Measurements from ENCODE around the gene SLC17A9.

SLC17A9 gene

DNA sequence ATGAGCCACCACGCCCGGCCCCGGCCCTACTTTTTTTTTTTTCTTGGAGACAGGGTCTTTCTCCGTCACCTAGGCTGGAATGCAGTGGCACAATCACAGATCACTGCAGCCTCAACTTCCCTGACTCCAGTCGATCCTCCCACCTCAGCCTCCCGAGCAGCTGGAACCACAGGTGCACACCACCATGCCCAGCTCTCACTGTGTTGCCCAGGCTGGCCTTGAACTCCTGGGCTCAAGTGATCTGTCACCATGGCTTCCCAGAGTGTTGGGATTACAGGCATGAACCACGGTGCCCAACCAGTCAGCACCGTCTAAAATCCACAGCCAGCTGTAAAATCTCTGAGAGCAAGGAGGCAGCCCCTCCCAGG is 17.4 kb downstream of the SLC17A9 start:
- TF ChIP-seq, protein P1, sequence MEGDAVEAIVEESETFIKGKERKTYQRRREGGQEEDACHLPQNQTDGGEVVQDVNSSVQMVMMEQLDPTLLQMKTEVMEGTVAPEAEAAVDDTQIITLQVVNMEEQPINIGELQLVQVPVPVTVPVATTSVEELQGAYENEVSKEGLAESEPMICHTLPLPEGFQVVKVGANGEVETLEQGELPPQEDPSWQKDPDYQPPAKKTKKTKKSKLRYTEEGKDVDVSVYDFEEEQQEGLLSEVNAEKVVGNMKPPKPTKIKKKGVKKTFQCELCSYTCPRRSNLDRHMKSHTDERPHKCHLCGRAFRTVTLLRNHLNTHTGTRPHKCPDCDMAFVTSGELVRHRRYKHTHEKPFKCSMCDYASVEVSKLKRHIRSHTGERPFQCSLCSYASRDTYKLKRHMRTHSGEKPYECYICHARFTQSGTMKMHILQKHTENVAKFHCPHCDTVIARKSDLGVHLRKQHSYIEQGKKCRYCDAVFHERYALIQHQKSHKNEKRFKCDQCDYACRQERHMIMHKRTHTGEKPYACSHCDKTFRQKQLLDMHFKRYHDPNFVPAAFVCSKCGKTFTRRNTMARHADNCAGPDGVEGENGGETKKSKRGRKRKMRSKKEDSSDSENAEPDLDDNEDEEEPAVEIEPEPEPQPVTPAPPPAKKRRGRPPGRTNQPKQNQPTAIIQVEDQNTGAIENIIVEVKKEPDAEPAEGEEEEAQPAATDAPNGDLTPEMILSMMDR (IDR thresholded peaks at IDR 0.05; ENCODE audit: low read depth, low read length, missing control alignments) = no peak
- in situ Hi-C loops (cut with HindIII; ENCODE audit: low pct_ligation_motif_present, low sequenced_read_pairs) = no loop called here
- no peak overlapping the region for H3K27ac ChIP-seq
- peaks cover 4% of the 10 kb centered on the region for H3K36me3 ChIP-seq (replicated peaks)
- no peak overlapping the region for H3K4me3 ChIP-seq (ENCODE audit: low read depth, low read length)
- H3K27me3 ChIP-seq (replicated peaks) = peaks cover 24% of the 10 kb centered on the region
- DNase-seq = no peak

- in situ Hi-C loops (cut with HindIII; ENCODE audit: low pct_ligation_motif_present, low sequenced_read_pairs) = no loop called here
- peaks cover 29% of the 10 kb centered on the region for H3K27me3 ChIP-seq (replicated peaks)
Observed at GRCh38 chr20:62970307-62971210, 18.1 kb downstream of the SLC17A9 start.

DNA sequence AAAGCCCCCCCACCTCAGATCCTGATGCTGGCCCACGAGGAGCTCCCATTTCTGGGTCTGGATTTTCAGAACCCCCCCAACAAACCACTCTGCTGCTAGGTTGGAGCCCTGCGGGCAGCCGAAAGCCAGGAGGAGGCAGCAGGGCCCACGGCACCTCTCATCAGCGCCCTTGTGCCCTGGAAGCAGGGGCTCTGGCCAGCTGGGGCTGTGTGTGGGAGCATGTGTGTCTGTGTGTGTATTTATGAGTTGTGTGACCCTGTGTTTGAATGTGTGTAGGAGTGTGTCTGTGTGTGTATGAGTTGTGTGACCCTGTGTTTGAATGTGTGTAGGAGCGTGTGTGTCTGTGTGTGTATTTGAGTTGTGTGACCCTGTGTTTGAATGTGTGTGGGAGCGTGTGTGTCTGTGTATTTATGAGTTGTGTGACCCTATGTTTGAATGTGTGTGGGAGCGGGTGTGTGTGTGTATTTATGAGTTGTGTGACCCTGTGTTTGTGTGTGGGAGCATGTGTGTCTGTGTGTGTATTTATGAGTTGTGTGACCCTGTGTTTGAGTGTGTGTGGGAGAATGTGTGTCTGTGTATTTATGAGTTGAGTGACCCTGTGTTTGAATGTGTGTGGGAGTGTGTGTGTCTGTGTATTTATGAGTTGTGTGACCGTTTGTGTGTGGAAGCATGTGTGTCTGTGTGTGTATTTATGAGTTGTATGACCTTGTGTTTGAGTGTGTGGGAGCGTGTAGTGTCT is 18.9 kb downstream of the SLC17A9 start:
- in situ Hi-C loops (cut with HindIII; ENCODE audit: low pct_ligation_motif_present, low sequenced_read_pairs) = no loop called here
- Histone ChIP-seq H3K27me3 (replicated peaks) (peaks cover 32% of the 10 kb centered on the region), H3K27ac (no peak overlapping the region), H3K4me3 (ENCODE audit: low read depth, low read length) (no peak overlapping the region), H3K36me3 (replicated peaks) (no peaks in the 10 kb centered on the region)
- TF ChIP-seq, protein P1 (IDR thresholded peaks at IDR 0.05; ENCODE audit: low read depth, low read length, missing control alignments) = no peak
- no peak for DNase-seq

More at GRCh38 chr20:62970307-62971210, 18.1 kb downstream of the SLC17A9 start:
- Histone ChIP-seq H3K4me3 (ENCODE audit: low read depth, low read length) (no peak overlapping the region), H3K27ac (no peak overlapping the region), H3K36me3 (replicated peaks) (no peaks in the 10 kb centered on the region)
- TF ChIP-seq, protein P1 (IDR thresholded peaks at IDR 0.05; ENCODE audit: low read depth, low read length, missing control alignments) = no peak
- no peak for DNase-seq

DNA sequence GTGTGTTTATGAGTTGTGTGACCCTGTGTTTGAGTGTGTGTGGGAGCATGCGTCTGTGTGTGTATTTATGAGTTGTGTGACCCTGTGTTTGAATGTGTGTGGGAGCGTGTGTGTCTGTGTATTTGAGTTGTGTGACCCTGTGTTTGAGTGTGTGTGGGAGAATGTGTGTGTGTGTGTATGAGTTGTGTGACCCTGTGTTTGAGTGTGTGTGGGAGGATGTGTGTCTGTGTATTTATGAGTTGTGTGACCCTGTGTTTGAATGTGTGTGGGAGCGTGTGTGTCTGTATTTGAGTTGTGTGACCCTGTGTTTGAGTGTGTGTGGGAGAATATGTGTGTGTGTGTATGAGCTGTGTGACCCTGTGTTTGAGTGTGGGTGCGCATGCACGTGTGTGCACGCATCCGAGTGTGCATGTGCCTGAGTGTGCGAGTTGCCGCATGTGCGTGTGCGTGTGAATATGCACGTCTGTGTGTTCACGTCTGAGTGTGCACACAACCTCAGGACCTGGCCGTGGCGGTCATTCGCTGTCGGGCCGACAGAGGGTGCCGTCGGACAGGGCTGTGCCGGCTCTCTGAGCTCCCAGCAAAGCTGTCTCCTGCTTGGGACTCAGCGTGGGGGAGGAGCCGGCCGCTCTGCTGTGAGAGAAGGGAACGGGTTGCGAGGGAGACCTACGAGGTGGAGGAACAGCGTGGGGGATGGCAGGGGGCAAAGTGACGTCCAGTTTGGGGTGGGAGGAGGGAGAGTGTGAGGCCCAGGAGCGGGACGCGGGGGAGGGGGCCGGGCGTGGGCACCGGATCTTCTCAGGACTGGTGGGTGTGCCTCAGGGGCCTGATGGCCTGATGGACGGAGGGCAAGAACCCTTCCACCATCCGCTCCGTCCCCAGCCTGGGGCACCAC is 19.7 kb downstream of the SLC17A9 start:
- in situ Hi-C loops (cut with HindIII; ENCODE audit: low pct_ligation_motif_present, low sequenced_read_pairs) = no loop called here
- Histone ChIP-seq H3K27me3 (replicated peaks) (peaks cover 38% of the 10 kb centered on the region), H3K36me3 (replicated peaks) (no peaks in the 10 kb centered on the region), H3K27ac (no peak overlapping the region), H3K4me3 (ENCODE audit: low read depth, low read length) (peak overlapping the region; percentile 12)
- TF ChIP-seq, protein P1 (IDR thresholded peaks at IDR 0.05; ENCODE audit: low read depth, low read length, missing control alignments) = peak; percentile 98
- peak; percentile 68 for DNase-seq

GRCh38 chr20:62972845-62973745 is 20.6 kb downstream of the SLC17A9 start:
- no peak overlapping the region for H3K4me3 ChIP-seq (ENCODE audit: low read depth, low read length)
- H3K27me3 ChIP-seq (replicated peaks) = peaks cover 38% of the 10 kb centered on the region
- no peak overlapping the region for H3K27ac ChIP-seq
- in situ Hi-C loops (cut with HindIII; ENCODE audit: low pct_ligation_motif_present, low sequenced_read_pairs) = no loop called here
- DNase-seq = no peak
- no peaks in the 10 kb centered on the region for H3K36me3 ChIP-seq (replicated peaks)
- TF ChIP-seq, protein P1 (IDR thresholded peaks at IDR 0.05; ENCODE audit: low read depth, low read length, missing control alignments) = no peak
